HepG2 (cell line): ENCODE measurements around the gene SLC23A3. TPM values are rescaled to one million over a fixed set of nuclear protein-coding genes. Genes with fewer than 3 reads are reported as not detected.

Experiments used
- CHCHD3 ChIP-seq: sonication (generic); formaldehyde crosslinking; IDR thresholded peaks from 2 replicates; pipeline ENCODE4 v1.8.0; 2022; ENCODE audit warnings: mild to moderate bottlenecking, missing genetic modification reagents, moderate library complexity
- FOXA3 ChIP-seq: IDR thresholded peaks from 2 replicates; pipeline ENCODE4 v1.6.1; 2016; ENCODE audit warnings: missing genetic modification reagents, missing compliant biosample characterization
- GTF3A ChIP-seq: sonication (generic); formaldehyde crosslinking; conservative IDR thresholded peaks from 2 replicates; pipeline ENCODE4 v1.4.0; 2020; ENCODE audit warnings: mild to moderate bottlenecking, missing genetic modification reagents
- HOXA3 ChIP-seq: sonication (generic); formaldehyde crosslinking; IDR thresholded peaks from 2 replicates; pipeline ENCODE4 v1.5.0; 2020; ENCODE audit warnings: missing genetic modification reagents
- IRX3 ChIP-seq: sonication (generic); formaldehyde crosslinking; IDR thresholded peaks from 2 replicates; pipeline ENCODE4 v1.8.1; 2023; ENCODE audit warnings: mild to moderate bottlenecking, low read depth, missing genetic modification reagents, borderline replicate concordance
- MYNN ChIP-seq: sonication (generic); formaldehyde crosslinking; IDR thresholded peaks from 2 replicates; pipeline ENCODE4 v1.4.0; 2020; ENCODE audit warnings: mild to moderate bottlenecking, low read depth, missing genetic modification reagents
- NAIF1 ChIP-seq: sonication (generic); formaldehyde crosslinking; IDR thresholded peaks from 2 replicates; pipeline ENCODE4 v1.5.0; 2020; ENCODE audit warnings: mild to moderate bottlenecking, missing genetic modification reagents, borderline replicate concordance
- NFATC3 ChIP-seq: sonication (generic); formaldehyde crosslinking; IDR thresholded peaks from 2 replicates; pipeline ENCODE4 v1.5.1; 2020; ENCODE audit warnings: mild to moderate bottlenecking, missing genetic modification reagents
- NR2F2 ChIP-seq: IDR thresholded peaks from 2 replicates; pipeline ENCODE4 v1.6.1; 2012; ENCODE audit warnings: low read depth, inconsistent platforms, borderline replicate concordance
- RFXAP ChIP-seq: sonication (generic); formaldehyde crosslinking; IDR thresholded peaks from 2 replicates; pipeline ENCODE4 v1.4.0; 2020; ENCODE audit warnings: missing genetic modification reagents, borderline replicate concordance
- YY1 ChIP-seq: IDR thresholded peaks from 2 replicates; pipeline ENCODE4 v1.6.1; 2011; ENCODE audit warnings: low read length, low read depth, moderate library complexity, mild to moderate bottlenecking; ENCODE audit not compliant: insufficient read depth, insufficient replicate concordance
- ZFX ChIP-seq: sonication (generic); formaldehyde crosslinking; IDR thresholded peaks from 2 replicates; pipeline ENCODE4 v1.4.0; 2020; ENCODE audit warnings: mild to moderate bottlenecking, low read depth, missing genetic modification reagents, moderate library complexity
- ZNF678 ChIP-seq: sonication (generic); formaldehyde crosslinking; IDR thresholded peaks from 2 replicates; pipeline ENCODE4 v1.4.0; 2020; ENCODE audit warnings: mild to moderate bottlenecking, missing genetic modification reagents
- polyA plus RNA-seq, 8 experiments: library from polyadenylated mRNA; depleted of rRNA in 3 of 8; stranded (reverse) in 7 of 8; unstranded in 1 of 8; fragments of >200 nt; fragmentation: Illumina TruSeq in 4 of 8; extraction: Trizol in 4 of 8; gene quantifications; 2 replicates each; pipeline versions ENCODE4 v1.2.1 to v1.2.3, GENCODE V29; 2011 to 2016; ENCODE audit warnings: low read depth in 4 of 8, missing spikeins in 1 of 8, mixed read lengths in 1 of 8; ENCODE audit not compliant: insufficient read depth in 1 of 8
- total RNA-seq, 5 experiments: library from RNA; depleted of rRNA; stranded (reverse); fragments of >200 nt; fragmentation: Illumina TruSeq; extraction: Trizol; gene quantifications; 2 replicates each; pipeline ENCODE4 v1.2.3, GENCODE V29; 2016; ENCODE audit warnings: low read depth in 1 of 5
- TF ChIP-seq, protein P1 (sequence below): sonication (generic); IDR thresholded peaks from 2 replicates; pipeline ENCODE4 v1.6.1; 2016; ENCODE audit warnings: low read depth, borderline replicate concordance
- TF ChIP-seq, protein P2 (sequence below): sonication (generic); formaldehyde crosslinking; IDR thresholded peaks from 2 replicates; pipeline ENCODE4 v1.4.0; 2020; ENCODE audit warnings: missing genetic modification reagents
- TF ChIP-seq, protein P3 (sequence below): sonication (generic); formaldehyde crosslinking; IDR thresholded peaks from 2 replicates; pipeline ENCODE4 v1.8.0; 2023; ENCODE audit warnings: mild to moderate bottlenecking, missing genetic modification reagents
- TF ChIP-seq, protein P4 (sequence below): sonication (generic); formaldehyde crosslinking; IDR thresholded peaks from 2 replicates; pipeline ENCODE4 v1.8.0; 2022; ENCODE audit warnings: mild to moderate bottlenecking, missing genetic modification reagents, borderline replicate concordance
- TF ChIP-seq, protein P5 (sequence below): sonication (generic); formaldehyde crosslinking; IDR thresholded peaks from 2 replicates; pipeline ENCODE4 v1.4.0; 2020; ENCODE audit warnings: low read depth, mild to moderate bottlenecking, missing genetic modification reagents
- TF ChIP-seq, protein P6 (sequence below): IDR thresholded peaks from 2 replicates; pipeline ENCODE4 v1.6.1; 2018; ENCODE audit warnings: missing genetic modification reagents

Gene SLC23A3
- total and polyA plus RNA-seq, 2 of the 13 experiments (the other 11 are each of a cell fraction or from before 2014, with no cell fraction given), result 0.38 to 0.78 TPM

DNA sequence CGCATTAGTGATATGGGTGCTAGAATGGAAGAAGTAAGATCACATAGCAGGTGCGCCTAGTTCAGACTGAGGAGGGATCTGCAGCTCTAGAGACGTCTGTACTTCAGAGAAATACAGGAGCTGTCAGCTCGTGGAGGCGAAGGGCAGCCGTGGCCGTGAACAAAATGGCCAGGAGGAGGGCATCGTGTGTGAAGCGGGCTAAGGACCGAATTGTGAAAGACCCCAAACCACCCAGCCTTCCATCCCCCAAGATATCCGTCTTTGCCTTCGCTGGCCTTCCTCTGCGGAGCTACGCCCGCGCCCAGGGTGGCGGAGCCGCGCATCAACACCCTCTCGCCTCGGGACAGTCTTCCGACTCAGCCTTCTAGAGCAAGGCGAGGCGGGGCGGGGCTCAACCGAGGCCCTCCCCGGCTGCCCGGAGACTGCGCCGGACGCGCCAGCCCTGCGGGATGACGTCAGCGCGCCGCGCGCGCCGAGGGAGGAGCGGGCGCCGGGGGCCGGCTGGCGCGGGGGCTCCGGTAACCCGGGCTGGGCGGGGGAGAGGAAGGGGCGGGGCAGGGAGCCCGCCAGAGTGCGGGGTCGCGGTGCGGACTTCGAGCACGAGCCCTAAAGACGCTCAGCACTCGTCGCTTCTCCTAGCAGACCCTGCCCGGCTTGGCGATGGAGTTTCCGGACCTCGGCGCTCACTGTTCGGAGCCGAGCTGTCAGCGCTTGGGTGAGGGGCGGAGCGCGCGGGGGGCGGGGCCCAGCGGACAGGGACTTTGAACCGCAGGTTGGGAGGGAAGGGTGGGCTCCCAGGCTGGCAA, 36.7 kb upstream of the SLC23A3 start, which contains the start of gene ZFAND2B (continued):
- TF ChIP-seq, protein P1, sequence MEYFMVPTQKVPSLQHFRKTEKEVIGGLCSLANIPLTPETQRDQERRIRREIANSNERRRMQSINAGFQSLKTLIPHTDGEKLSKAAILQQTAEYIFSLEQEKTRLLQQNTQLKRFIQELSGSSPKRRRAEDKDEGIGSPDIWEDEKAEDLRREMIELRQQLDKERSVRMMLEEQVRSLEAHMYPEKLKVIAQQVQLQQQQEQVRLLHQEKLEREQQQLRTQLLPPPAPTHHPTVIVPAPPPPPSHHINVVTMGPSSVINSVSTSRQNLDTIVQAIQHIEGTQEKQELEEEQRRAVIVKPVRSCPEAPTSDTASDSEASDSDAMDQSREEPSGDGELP, result no peak
- peak; percentile 57; the same call in 1 of the 2 replicates for TF ChIP-seq NAIF1 (CRISPR knock-in tag)
- TF ChIP-seq RFXAP (CRISPR knock-in tag), result peak; percentile 61; the same call in 1 of the 2 replicates
- 0 out of 2 replicates have a peak, but pooled peaks have one; percentile 16 for TF ChIP-seq NR2F2
- TF ChIP-seq ZNF678 (CRISPR knock-in tag), result 0 out of 2 replicates have a peak, but pooled peaks have one; percentile 36
- TF ChIP-seq, protein P2, sequence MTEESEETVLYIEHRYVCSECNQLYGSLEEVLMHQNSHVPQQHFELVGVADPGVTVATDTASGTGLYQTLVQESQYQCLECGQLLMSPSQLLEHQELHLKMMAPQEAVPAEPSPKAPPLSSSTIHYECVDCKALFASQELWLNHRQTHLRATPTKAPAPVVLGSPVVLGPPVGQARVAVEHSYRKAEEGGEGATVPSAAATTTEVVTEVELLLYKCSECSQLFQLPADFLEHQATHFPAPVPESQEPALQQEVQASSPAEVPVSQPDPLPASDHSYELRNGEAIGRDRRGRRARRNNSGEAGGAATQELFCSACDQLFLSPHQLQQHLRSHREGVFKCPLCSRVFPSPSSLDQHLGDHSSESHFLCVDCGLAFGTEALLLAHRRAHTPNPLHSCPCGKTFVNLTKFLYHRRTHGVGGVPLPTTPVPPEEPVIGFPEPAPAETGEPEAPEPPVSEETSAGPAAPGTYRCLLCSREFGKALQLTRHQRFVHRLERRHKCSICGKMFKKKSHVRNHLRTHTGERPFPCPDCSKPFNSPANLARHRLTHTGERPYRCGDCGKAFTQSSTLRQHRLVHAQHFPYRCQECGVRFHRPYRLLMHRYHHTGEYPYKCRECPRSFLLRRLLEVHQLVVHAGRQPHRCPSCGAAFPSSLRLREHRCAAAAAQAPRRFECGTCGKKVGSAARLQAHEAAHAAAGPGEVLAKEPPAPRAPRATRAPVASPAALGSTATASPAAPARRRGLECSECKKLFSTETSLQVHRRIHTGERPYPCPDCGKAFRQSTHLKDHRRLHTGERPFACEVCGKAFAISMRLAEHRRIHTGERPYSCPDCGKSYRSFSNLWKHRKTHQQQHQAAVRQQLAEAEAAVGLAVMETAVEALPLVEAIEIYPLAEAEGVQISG (CRISPR knock-in tag), result peak; percentile 75; the same call in 1 of the 2 replicates
- peak; percentile 67 for TF ChIP-seq YY1
- TF ChIP-seq CHCHD3 (CRISPR knock-in tag), result peak; percentile 87
- TF ChIP-seq, protein P3, sequence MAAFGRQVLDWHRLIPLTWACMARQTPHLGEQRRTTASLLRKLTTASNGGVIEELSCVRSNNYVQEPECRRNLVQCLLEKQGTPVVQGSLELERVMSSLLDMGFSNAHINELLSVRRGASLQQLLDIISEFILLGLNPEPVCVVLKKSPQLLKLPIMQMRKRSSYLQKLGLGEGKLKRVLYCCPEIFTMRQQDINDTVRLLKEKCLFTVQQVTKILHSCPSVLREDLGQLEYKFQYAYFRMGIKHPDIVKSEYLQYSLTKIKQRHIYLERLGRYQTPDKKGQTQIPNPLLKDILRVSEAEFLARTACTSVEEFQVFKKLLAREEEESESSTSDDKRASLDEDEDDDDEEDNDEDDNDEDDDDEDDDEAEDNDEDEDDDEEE (CRISPR knock-in tag), result peak; percentile 97
- TF ChIP-seq, protein P4, sequence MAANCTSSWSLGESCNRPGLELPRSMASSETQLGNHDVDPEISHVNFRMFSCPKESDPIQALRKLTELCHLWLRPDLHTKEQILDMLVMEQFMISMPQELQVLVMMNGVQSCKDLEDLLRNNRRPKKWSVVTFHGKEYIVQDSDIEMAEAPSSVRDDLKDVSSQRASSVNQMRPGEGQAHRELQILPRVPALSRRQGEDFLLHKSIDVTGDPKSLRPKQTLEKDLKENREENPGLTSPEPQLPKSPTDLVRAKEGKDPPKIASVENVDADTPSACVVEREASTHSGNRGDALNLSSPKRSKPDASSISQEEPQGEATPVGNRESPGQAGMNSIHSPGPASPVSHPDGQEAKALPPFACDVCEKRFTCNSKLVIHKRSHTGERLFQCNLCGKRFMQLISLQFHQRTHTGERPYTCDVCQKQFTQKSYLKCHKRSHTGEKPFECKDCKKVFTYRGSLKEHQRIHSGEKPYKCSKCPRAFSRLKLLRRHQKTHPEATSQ (CRISPR knock-in tag), result peak; percentile 60; the same call in 1 of the 2 replicates
- peak; percentile 90 for TF ChIP-seq HOXA3
- TF ChIP-seq IRX3 (CRISPR knock-in tag), result peak; percentile 88; the same call in 1 of the 2 replicates
- 0 out of 2 replicates have a peak, but pooled peaks have one; percentile 12 for TF ChIP-seq NFATC3 (CRISPR knock-in tag)
- peak; percentile 87 for TF ChIP-seq ZFX (CRISPR knock-in tag)
- TF ChIP-seq, protein P5, sequence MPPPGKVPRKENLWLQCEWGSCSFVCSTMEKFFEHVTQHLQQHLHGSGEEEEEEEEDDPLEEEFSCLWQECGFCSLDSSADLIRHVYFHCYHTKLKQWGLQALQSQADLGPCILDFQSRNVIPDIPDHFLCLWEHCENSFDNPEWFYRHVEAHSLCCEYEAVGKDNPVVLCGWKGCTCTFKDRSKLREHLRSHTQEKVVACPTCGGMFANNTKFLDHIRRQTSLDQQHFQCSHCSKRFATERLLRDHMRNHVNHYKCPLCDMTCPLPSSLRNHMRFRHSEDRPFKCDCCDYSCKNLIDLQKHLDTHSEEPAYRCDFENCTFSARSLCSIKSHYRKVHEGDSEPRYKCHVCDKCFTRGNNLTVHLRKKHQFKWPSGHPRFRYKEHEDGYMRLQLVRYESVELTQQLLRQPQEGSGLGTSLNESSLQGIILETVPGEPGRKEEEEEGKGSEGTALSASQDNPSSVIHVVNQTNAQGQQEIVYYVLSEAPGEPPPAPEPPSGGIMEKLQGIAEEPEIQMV (CRISPR knock-in tag), result peak; percentile 73; the same call in 1 of the 2 replicates
- TF ChIP-seq MYNN (CRISPR knock-in tag), result no peak
- TF ChIP-seq GTF3A, result 0 out of 2 replicates have a peak, but pooled peaks have one; percentile 55
- TF ChIP-seq, protein P6, sequence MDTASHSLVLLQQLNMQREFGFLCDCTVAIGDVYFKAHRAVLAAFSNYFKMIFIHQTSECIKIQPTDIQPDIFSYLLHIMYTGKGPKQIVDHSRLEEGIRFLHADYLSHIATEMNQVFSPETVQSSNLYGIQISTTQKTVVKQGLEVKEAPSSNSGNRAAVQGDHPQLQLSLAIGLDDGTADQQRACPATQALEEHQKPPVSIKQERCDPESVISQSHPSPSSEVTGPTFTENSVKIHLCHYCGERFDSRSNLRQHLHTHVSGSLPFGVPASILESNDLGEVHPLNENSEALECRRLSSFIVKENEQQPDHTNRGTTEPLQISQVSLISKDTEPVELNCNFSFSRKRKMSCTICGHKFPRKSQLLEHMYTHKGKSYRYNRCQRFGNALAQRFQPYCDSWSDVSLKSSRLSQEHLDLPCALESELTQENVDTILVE, result peak; percentile 83; the same call in 1 of the 2 replicates
- TF ChIP-seq FOXA3 (CRISPR knock-in tag), result peak; percentile 29; the same call in 1 of the 2 replicates
